Spleen (tissue), 11 donors: ENCODE data around the gene IFNGR2. TPM values are rescaled to one million over a fixed set of nuclear protein-coding genes. Genes with fewer than 3 reads are reported as not detected.
"Not testable (repeated sequence)": the region's sequence is repeated elsewhere in the genome, so short reads cannot be mapped to it uniquely, and the experiment has no call there.

Experiments
- DNase-seq: peaks from one replicate; pipeline ENCODE4 v3.0.0-alpha.2; 2020
- H3K27ac ChIP-seq, 8 donors: fragments of 200-600 bp; sonication (generic) in 7 of 8; 1 replicate in 4 of 8; 2 replicates in 4 of 8; pipeline versions ENCODE4 v1.5.0 to v1.8.0; 2016 to 2021; ENCODE audit warnings: inconsistent platforms in 4 of 8, mild to moderate bottlenecking in 4 of 8, moderate library complexity in 1 of 8
- H3K27me3 ChIP-seq, 7 donors: fragments of 200-600 bp; sonication (generic) in 6 of 7; replicated peaks in 1 of 7; 1 replicate in 4 of 7; 2 replicates in 3 of 7; pipeline versions ENCODE4 v1.5.0 to v1.8.0; 2016 to 2021; ENCODE audit warnings: inconsistent platforms in 3 of 7, mild to moderate bottlenecking in 1 of 7
- H3K36me3 ChIP-seq, 6 donors: fragments of 200-600 bp; sonication (generic) in 5 of 6; 1 replicate in 4 of 6; 2 replicates in 2 of 6; pipeline versions ENCODE4 v1.5.0 to v1.8.0; 2016 to 2021; ENCODE audit warnings: inconsistent platforms in 2 of 6
- H3K4me1 ChIP-seq, 6 donors: fragments of 200-600 bp; sonication (generic) in 5 of 6; 1 replicate in 3 of 6; 2 replicates in 3 of 6; pipeline versions ENCODE4 v1.5.0 to v1.8.0; 2016 to 2021; ENCODE audit warnings: inconsistent platforms in 3 of 6
- H3K4me3 ChIP-seq, 8 donors: fragments of 200-600 bp; sonication (generic) in 7 of 8; 1 replicate in 4 of 8; 2 replicates in 4 of 8; pipeline versions ENCODE4 v1.5.0 to v1.8.0; 2016 to 2021; ENCODE audit warnings: inconsistent platforms in 4 of 8, mild to moderate bottlenecking in 4 of 8, moderate library complexity in 2 of 8
- H3K9me3 ChIP-seq, 8 donors: fragments of 200-600 bp; sonication (generic) in 7 of 8; 1 replicate in 4 of 8; 2 replicates in 4 of 8; pipeline versions ENCODE4 v1.5.0 to v1.8.0; 2016 to 2021; ENCODE audit warnings: inconsistent platforms in 4 of 8
- POLR2A ChIP-seq, 3 donors: fragments of 450-650 bp; IDR thresholded peaks; one replicate each; pipeline ENCODE4 v1.5.1; 2017; ENCODE audit warnings: antibody characterized with exemption in 3 of 3, mild to moderate bottlenecking in 1 of 3
- POLR2AphosphoS5 ChIP-seq, 3 donors: sonication (generic); formaldehyde crosslinking; IDR thresholded peaks; one replicate each; pipeline ENCODE4 v1.5.1; 2017; ENCODE audit warnings: antibody characterized with exemption in 3 of 3
- WGBS, 5 donors: extraction: QIAGEN DNeasy Blood & Tissue Kit in 3 of 5; methylation state at CpG; one replicate each; pipeline versions ENCODE4 v1.1.5 to v1.1.7; 2013 to 2018; 5-methylcytosine and 5-hydroxymethylcytosine counted together
- intact Hi-C: fragments of 100-400 bp; cut with DNase I; formaldehyde crosslinking; loops from one replicate; pipeline ENCODE4 v1.15.0; 2023; ENCODE audit warnings: low total_unique reads
- polyA plus RNA-seq, 3 donors: library from polyadenylated mRNA; stranded (reverse); fragments of 200-250 nt; gene quantifications; one replicate each; pipeline ENCODE4 v1.2.1, GENCODE V29; 2013
- total RNA-seq, 7 donors: library from RNA; depleted of rRNA in 3 of 7; stranded (reverse); fragments of >200 nt in 3 of 7; fragmentation: NEBNext Ultra II Directional in 4 of 7; extraction: Animal tissue kit (Norgen Biotek cat#: 25700) in 4 of 7; gene quantifications; one replicate each; pipeline versions ENCODE4 v1.1.0 to v1.2.1, GENCODE V29; 2016 to 2021
- TF ChIP-seq, protein P1 (sequence below), 11 experiments: fragments of 200-600 bp in 7 of 11; fragments of 450-650 bp in 4 of 11; sonication (generic) in 4 of 11; IDR thresholded peaks in 8 of 11; conservative IDR thresholded peaks in 3 of 11; 1 replicate in 7 of 11; 2 replicates in 4 of 11; pipeline versions ENCODE4 v1.4.0 to v1.8.0; 2016 to 2021; ENCODE audit warnings: antibody characterized with exemption in 11 of 11, inconsistent platforms in 4 of 11, mild to moderate bottlenecking in 1 of 11
- donor health status: healthy with polysubstance abuse.
- donor health status: DM: no; HTN: no; CAD: no; lungs with moderate emphysema.
- donor health status: DM: no; HTN: no; CAD: no.
- donor health status: Bipolar disorder and iron deficiency.
- donor health status: healthy.
- donor health status: DM: no; HTN: no; CAD: no.
- donor health status: DM: yes; HTN: yes; CAD: no.

The IFNGR2 gene
- total and polyA plus RNA-seq, 10 donors, result 73.6 to 133 (median 99.0) TPM

DNA sequence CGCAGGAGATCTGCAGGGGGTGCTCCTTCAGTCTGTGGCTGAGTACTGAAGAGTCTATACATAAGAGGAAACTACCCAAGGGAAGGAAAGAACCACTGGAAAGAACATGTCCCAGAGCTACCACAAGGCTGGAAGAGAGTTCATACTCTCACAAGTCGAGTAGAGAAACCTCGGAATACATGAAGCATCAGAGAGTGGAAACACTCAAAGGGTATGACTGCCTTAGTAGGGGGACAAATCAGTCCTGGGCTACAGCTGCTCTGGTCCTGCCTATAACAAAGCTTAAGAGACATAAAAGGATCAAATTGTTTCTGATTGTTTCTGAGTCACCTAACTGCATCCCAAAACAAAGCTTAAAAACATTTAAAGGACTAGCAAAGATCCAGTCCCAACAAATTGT, 49.1 kb downstream of the IFNGR2 start:
- no peak overlapping the region for H3K27ac ChIP-seq
- H3K9me3 ChIP-seq, result no peaks in the 10 kb centered on the region
- WGBS, 5 donors, result 89 to 94% (median 91%) methylated on average over 3 of the region's 3 CpGs
- no peak overlapping the region for H3K4me3 ChIP-seq
- intact Hi-C loops, result no loop called here
- no peak for DNase-seq
- no peaks in the 10 kb centered on the region for H3K4me1 ChIP-seq
- H3K36me3 ChIP-seq, result peaks cover 0 to 94% (median 20%) of the 10 kb centered on the region in 6 donors
- TF ChIP-seq POLR2AphosphoS5 (IDR thresholded peaks at IDR 0.05) (no peak), POLR2A (IDR thresholded peaks at IDR 0.05) (no peak)
- TF ChIP-seq, protein P1, sequence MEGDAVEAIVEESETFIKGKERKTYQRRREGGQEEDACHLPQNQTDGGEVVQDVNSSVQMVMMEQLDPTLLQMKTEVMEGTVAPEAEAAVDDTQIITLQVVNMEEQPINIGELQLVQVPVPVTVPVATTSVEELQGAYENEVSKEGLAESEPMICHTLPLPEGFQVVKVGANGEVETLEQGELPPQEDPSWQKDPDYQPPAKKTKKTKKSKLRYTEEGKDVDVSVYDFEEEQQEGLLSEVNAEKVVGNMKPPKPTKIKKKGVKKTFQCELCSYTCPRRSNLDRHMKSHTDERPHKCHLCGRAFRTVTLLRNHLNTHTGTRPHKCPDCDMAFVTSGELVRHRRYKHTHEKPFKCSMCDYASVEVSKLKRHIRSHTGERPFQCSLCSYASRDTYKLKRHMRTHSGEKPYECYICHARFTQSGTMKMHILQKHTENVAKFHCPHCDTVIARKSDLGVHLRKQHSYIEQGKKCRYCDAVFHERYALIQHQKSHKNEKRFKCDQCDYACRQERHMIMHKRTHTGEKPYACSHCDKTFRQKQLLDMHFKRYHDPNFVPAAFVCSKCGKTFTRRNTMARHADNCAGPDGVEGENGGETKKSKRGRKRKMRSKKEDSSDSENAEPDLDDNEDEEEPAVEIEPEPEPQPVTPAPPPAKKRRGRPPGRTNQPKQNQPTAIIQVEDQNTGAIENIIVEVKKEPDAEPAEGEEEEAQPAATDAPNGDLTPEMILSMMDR (IDR thresholded peaks at IDR 0.05 in 8 of 11, conservative IDR thresholded peaks at IDR 0.05 in 3 of 11), result no peak
- no peaks in the 10 kb centered on the region for H3K27me3 ChIP-seq

DNA sequence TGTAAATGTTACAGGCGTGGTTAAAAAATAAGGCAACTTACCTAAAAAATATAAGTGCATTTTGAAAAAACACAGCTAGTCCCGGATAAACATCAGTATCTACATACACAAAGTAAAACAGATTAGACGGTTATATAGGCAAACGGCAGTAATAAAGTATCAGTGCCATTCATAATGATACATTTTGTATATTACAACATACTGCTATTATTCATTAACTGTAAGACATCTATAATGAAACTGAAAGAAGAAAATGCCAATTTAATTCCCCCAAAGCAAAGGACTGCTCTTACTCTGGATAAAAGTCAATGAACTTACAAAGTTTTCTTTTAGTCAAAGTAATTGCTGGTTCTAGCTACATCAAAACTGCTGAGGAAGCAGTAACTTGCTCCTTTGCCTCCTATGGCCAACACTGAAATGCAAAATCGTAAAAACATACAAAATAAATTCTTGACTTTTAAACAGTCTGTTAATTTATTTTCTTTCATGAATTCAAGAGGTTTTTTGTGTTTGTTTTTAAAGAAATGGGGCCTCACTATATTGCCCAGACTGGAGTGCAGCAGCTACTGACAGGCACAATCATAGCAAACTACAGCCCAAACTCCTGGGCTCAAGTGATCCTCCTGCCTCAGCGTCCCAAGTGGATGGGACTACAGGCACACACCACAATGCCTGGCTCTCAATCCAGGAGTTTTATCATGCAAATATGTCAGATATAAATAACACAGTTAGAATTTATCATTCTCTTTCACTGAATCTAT, 52.7 kb downstream of the IFNGR2 start:
- intact Hi-C loops, result no loop called here

DNA sequence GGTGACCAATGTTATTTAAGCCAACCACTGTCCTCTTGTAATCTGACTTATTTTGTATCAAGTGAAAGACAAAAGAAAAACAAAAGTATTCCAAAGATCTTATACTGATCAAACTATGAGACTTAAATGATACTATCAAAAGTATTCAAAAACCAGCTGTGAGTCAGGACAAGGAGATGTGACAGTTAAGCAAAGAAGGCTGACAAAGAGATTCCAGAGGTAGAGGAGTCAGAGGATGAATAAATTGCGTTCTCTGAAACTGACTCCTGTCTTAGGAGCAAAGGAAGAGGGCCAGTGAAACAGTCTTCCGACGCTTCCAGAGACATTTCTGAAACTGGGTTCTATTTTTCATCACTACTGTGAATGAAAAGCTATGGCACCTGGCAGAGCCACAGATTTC, 55.6 kb downstream of the IFNGR2 start:
- no peak overlapping the region for H3K27ac ChIP-seq
- intact Hi-C loops, result no loop called here
- H3K9me3 ChIP-seq, result no peaks in the 10 kb centered on the region
- H3K4me1 ChIP-seq, result no peaks in the 10 kb centered on the region
- no peak overlapping the region for H3K4me3 ChIP-seq
- DNase-seq, result no peak
- 94 to 99% (median 97%) methylated on average over 3 of the region's 3 CpGs for WGBS, 5 donors
- peaks cover 0 to 96% (median 41%) of the 10 kb centered on the region in 6 donors for H3K36me3 ChIP-seq
- no peaks in the 10 kb centered on the region for H3K27me3 ChIP-seq
- TF ChIP-seq POLR2A (IDR thresholded peaks at IDR 0.05), result no peak
- TF ChIP-seq POLR2AphosphoS5 (IDR thresholded peaks at IDR 0.05), result no peak
- TF ChIP-seq, protein P1 (IDR thresholded peaks at IDR 0.05 in 8 of 11, conservative IDR thresholded peaks at IDR 0.05 in 3 of 11), result no peak

More for the DNA sequence above, 52.7 kb downstream of the IFNGR2 start:
- H3K27ac ChIP-seq, result peak overlapping the region in 1 of 8 donors; percentile 2
- TF ChIP-seq POLR2A (IDR thresholded peaks at IDR 0.05) (no peak), POLR2AphosphoS5 (IDR thresholded peaks at IDR 0.05) (no peak)
- WGBS, 5 donors, result 84 to 90% (median 87%) methylated on average over 6 of the region's 6 CpGs
- no peak overlapping the region for H3K4me3 ChIP-seq
- H3K4me1 ChIP-seq, result no peaks in the 10 kb centered on the region
- no peaks in the 10 kb centered on the region for H3K9me3 ChIP-seq
- no peaks in the 10 kb centered on the region for H3K27me3 ChIP-seq
- H3K36me3 ChIP-seq, result peaks cover 0 to 100% (median 36%) of the 10 kb centered on the region in 6 donors
- DNase-seq, result no peak

DNA sequence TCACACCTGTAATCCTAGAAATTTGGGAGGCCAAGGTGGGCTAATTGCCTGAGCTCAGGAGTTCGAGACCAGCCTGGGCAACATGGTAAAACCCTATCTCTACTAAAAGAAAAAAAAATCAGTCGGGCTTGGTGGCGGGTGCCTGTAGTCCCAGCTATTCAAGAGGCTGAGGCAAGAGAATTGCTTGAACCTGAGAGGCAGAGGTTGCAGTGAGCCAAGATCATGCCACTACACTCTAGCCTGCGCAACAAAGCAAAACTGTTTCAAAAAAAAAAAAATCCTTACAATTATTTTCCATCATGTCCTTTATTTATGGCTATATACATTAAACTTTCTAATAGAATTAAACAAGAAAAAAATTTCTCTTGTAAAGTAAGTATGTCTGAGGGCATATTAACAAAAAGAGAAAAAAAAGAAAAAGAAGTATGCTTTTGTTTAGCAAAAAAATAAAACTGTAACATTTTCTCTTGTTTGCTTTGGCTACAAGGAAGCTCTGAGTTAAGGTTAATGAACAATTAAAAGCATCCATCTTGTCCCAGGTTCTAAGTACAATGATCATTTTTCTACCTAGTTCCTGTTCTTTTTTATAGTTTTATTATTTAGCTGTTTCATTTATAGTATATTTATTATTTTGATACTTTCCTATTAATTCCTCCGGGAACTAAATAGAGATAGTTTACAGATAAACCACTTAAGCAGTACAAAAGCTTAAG, 58.5 kb downstream of the IFNGR2 start:
- H3K4me3 ChIP-seq, result no peak overlapping the region
- peaks cover 2 to 94% (median 34%) of the 10 kb centered on the region in 6 donors for H3K36me3 ChIP-seq
- intact Hi-C loops, result no loop called here
- no peaks in the 10 kb centered on the region for H3K9me3 ChIP-seq
- H3K27ac ChIP-seq, result no peak overlapping the region
- DNase-seq, result no peak
- WGBS, 5 donors, result 92 to 100% (median 97%) methylated on average over 5 of the region's 5 CpGs
- no peaks in the 10 kb centered on the region for H3K27me3 ChIP-seq
- no peak for TF ChIP-seq POLR2A (IDR thresholded peaks at IDR 0.05)
- TF ChIP-seq, protein P1 (IDR thresholded peaks at IDR 0.05 in 8 of 11, conservative IDR thresholded peaks at IDR 0.05 in 3 of 11), result no peak
- TF ChIP-seq POLR2AphosphoS5 (IDR thresholded peaks at IDR 0.05), result no peak
- no peaks in the 10 kb centered on the region for H3K4me1 ChIP-seq

DNA sequence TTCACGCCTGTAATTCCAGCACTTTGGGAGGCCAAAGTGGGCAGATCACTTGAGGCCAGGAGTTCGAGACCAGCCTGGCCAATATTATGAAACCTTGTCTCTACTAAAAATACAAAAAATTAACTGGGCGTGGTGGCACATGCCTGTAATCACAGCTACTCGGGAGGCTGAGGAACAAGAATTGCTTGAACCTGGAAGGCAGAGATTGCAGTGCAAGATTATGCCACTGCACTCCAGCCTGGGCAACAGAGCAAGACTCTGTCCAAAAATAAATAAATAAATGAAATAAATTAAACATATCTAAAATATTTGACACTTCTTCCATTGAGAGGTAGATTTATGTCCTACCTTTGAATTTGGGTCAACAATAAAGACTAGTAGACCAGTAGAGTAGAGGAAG, 66.0 kb downstream of the IFNGR2 start:
- peaks cover 0 to 38% (median 6%) of the 10 kb centered on the region in 6 donors for H3K36me3 ChIP-seq
- intact Hi-C loops, H3K27ac ChIP-seq, H3K4me1 ChIP-seq, H3K4me3 ChIP-seq, H3K9me3 ChIP-seq, H3K27me3 ChIP-seq, DNase-seq: not testable (repeated sequence)
- 89 to 97% (median 93%) methylated on average over 4 of the region's 4 CpGs for WGBS, 5 donors
